GM12878 (cell line): ENCODE results near the gene SRF. TPM values are rescaled to one million over a fixed set of nuclear protein-coding genes. Genes with fewer than 3 reads are reported as not detected.

Experiments used
- ATAC-seq: fragments of 200-7000 bp; cut with Tn5 transposase; 3 replicates; pipeline ENCODE4 v1.9.1; 2020; ENCODE audit warnings: mild to moderate bottlenecking, moderate library complexity
- BruUV-seq: library from RNA; stranded (reverse); fragments of 400-500 nt; replicated peaks from 2 replicates; lab custom pipeline; 2021; lab: Mats Ljungman, UMichigan
- CTCF ChIA-PET: fragments of 300-600 bp; sonication (Branson Sonifier 250); formaldehyde crosslinking; extraction: SDS; loops from one replicate; lab custom pipeline; 2021; ENCODE audit warnings: inconsistent platforms; lab: Yijun Ruan, JAX
- POLR2A ChIA-PET: fragments of 350-600 bp; formaldehyde crosslinking; extraction: SDS; loops from one replicate; lab custom pipeline; 2021; ENCODE audit warnings: inconsistent platforms; lab: Charles Lee
- RAD21 ChIA-PET: fragments of 300-600 bp; sonication (Branson Sonifier 250); formaldehyde crosslinking; loops from one replicate; lab custom pipeline; 2023; ENCODE audit warnings: antibody characterized with exemption; ENCODE audit not compliant: unreplicated experiment; lab: Charles Lee
- SMC1A ChIA-PET: fragments of 300-600 bp; sonication (Branson Sonifier 250); formaldehyde crosslinking; loops from one replicate; lab custom pipeline; 2023; ENCODE audit not compliant: unreplicated experiment, uncharacterized antibody; lab: Charles Lee
- DNase-seq: peaks from one replicate; pipeline ENCODE4 v3.0.0-alpha.2; 2011; ENCODE audit warnings: low read depth, low spot score
- FAIRE-seq: peaks from 3 replicates; lab custom pipeline; 2011; peaks lifted over from hg19 to GRCh38; lab: Jason Lieb, UNC
- H2AFZ ChIP-seq: 2 replicates; pipeline ENCODE4 v1.6.0; 2011; ENCODE audit warnings: low read depth, low read length, control low read depth; ENCODE audit not compliant: control insufficient read depth
- H3K27ac ChIP-seq: 2 replicates; pipeline ENCODE4 v1.5.1; 2011; ENCODE audit warnings: control low read depth; ENCODE audit not compliant: control insufficient read depth, insufficient read depth
- H3K27me3 ChIP-seq, 2 experiments: replicated peaks in 1 of 2; 2 replicates each; pipeline versions ENCODE4 v1.6.0 to v1.6.1; 2011; ENCODE audit warnings: low read length in 1 of 2; ENCODE audit not compliant: control insufficient read depth in 2 of 2, insufficient read depth in 2 of 2
- H3K36me3 ChIP-seq, 2 experiments: 2 replicates each; pipeline ENCODE4 v1.5.1; 2011; ENCODE audit warnings: low read length in 1 of 2; ENCODE audit not compliant: control insufficient read depth in 2 of 2, insufficient read depth in 2 of 2
- H3K4me1 ChIP-seq: 2 replicates; pipeline ENCODE4 v1.6.1; 2011; ENCODE audit warnings: mild to moderate bottlenecking, low read length, moderate library complexity, mixed read lengths; ENCODE audit not compliant: control insufficient read depth, insufficient read depth
- H3K4me2 ChIP-seq: 2 replicates; pipeline ENCODE4 v1.6.0; 2011; ENCODE audit warnings: control low read depth; ENCODE audit not compliant: control insufficient read depth, insufficient read depth
- H3K4me3 ChIP-seq: fragments of 200-600 bp; sonication (generic); 2 replicates; pipeline ENCODE4 v1.5.1; 2016
- H3K79me2 ChIP-seq: 2 replicates; pipeline ENCODE4 v1.6.0; 2011; ENCODE audit warnings: low read length; ENCODE audit not compliant: control insufficient read depth, insufficient read depth
- H3K9ac ChIP-seq: 2 replicates; pipeline ENCODE4 v1.8.0; 2011; ENCODE audit warnings: low read length, control low read depth, mixed read lengths; ENCODE audit not compliant: control insufficient read depth, insufficient read depth
- H3K9me3 ChIP-seq: replicated peaks from 3 replicates; pipeline ENCODE4 v1.5.1; 2011; ENCODE audit warnings: mild to moderate bottlenecking, low read length; ENCODE audit not compliant: control insufficient read depth, insufficient read depth
- H4K20me1 ChIP-seq: 2 replicates; pipeline ENCODE4 v1.6.0; 2011; ENCODE audit not compliant: control insufficient read depth, insufficient read depth
- BMI1 ChIP-seq: fragments of 450-650 bp; IDR thresholded peaks from 2 replicates; pipeline ENCODE4 v1.6.1; 2016; ENCODE audit warnings: mild to moderate bottlenecking, moderate library complexity, borderline replicate concordance
- IRF4 ChIP-seq: IDR thresholded peaks from 2 replicates; pipeline ENCODE4 v1.6.1; 2011; ENCODE audit warnings: low read depth, low read length
- IRF5 ChIP-seq: fragments of 450-650 bp; IDR thresholded peaks from 2 replicates; pipeline ENCODE4 v1.6.1; 2017; ENCODE audit warnings: borderline replicate concordance
- KDM1A ChIP-seq: fragments of 200-600 bp; sonication (generic); IDR thresholded peaks from 2 replicates; pipeline ENCODE4 v1.6.1; 2016; ENCODE audit warnings: borderline replicate concordance
- LARP7 ChIP-seq: fragments of 450-650 bp; IDR thresholded peaks from 2 replicates; pipeline ENCODE4 v1.6.1; 2017; ENCODE audit warnings: mild to moderate bottlenecking
- MEF2A ChIP-seq: IDR thresholded peaks from 2 replicates; pipeline ENCODE4 v1.6.1; 2011; ENCODE audit warnings: low read depth, mild to moderate bottlenecking, low read length, moderate library complexity; ENCODE audit not compliant: insufficient read depth
- MTA3 ChIP-seq: IDR thresholded peaks from 2 replicates; pipeline ENCODE4 v1.6.1; 2012; ENCODE audit warnings: low read length, inconsistent platforms, borderline replicate concordance
- MYC ChIP-seq: IDR thresholded peaks from 2 replicates; pipeline ENCODE4 v1.6.1; 2011; ENCODE audit warnings: mild to moderate bottlenecking, low read length, moderate library complexity, inconsistent platforms; ENCODE audit not compliant: insufficient read depth, insufficient replicate concordance, insufficient read length, severe bottlenecking
- NFXL1 ChIP-seq: fragments of 450-650 bp; IDR thresholded peaks from 2 replicates; pipeline ENCODE4 v1.6.1; 2017; ENCODE audit warnings: antibody characterized with exemption, mild to moderate bottlenecking, borderline replicate concordance
- NRF1 ChIP-seq: conservative IDR thresholded peaks from 2 replicates; pipeline ENCODE4 v1.6.1; 2011; ENCODE audit warnings: mild to moderate bottlenecking, low read depth, low read length, improper control_type of control experiment
- TCF7 ChIP-seq: IDR thresholded peaks from 2 replicates; pipeline ENCODE4 v1.6.1; 2014; ENCODE audit warnings: antibody characterized with exemption, borderline replicate concordance
- ZBTB4 ChIP-seq: fragments of 450-650 bp; formaldehyde crosslinking; IDR thresholded peaks from 2 replicates; pipeline ENCODE4 v1.4.0; 2022; ENCODE audit warnings: mild to moderate bottlenecking, moderate library complexity
- WGBS: methylation state at CpG from one replicate; pipeline ENCODE4 v1.1.6; 2016; ENCODE audit warnings: low lambda C conversion rate; ENCODE audit not compliant: insufficient replicate concordance, insufficient coverage; ENCODE audit errors: missing lambda C conversion rate; 5-methylcytosine and 5-hydroxymethylcytosine counted together
- in situ Hi-C: fragments of 300-500 bp; cut with MboI; formaldehyde crosslinking; loops from 9 replicates; pipeline ENCODE4 v1.14.3; 2018; ENCODE audit warnings: mixed read lengths
- intact Hi-C: fragments of 100-400 bp; cut with micrococcal nuclease; formaldehyde crosslinking; loops from one replicate; pipeline ENCODE4 v1.14.2; 2022; ENCODE audit not compliant: unreplicated experiment
- polyA plus RNA-seq, 11 experiments: library from polyadenylated mRNA; depleted of rRNA in 4 of 11; unstranded in 6 of 11; stranded (reverse) in 5 of 11; fragments of >200 nt; fragmentation: Nextera tagmentation in 4 of 11; fragmentation: Illumina TruSeq in 1 of 11; extraction: Ambion mirVana in 4 of 11; extraction: Trizol in 1 of 11; gene quantifications; 1 replicate in 1 of 11; 2 replicates in 10 of 11; pipeline versions ENCODE4 v1.2.1 to v1.2.3, GENCODE V29; 2011 to 2016; ENCODE audit warnings: inconsistent platforms in 2 of 11, missing spikeins in 2 of 11, low read depth in 1 of 11
- total RNA-seq, 4 experiments: library from RNA; depleted of rRNA in 3 of 4; stranded (reverse); fragments of >200 nt in 3 of 4; fragmentation: Illumina TruSeq in 1 of 4; extraction: Trizol in 1 of 4; gene quantifications; 2 replicates each; pipeline versions ENCODE4 v1.2.1 to v1.2.3, GENCODE V29; 2013 to 2021

Gene SRF
- total and polyA plus RNA-seq, 10 of the 15 experiments (the other 5 are each of a cell fraction or from before 2014, with no cell fraction given): 2.3 to 56.3 (median 28.2) TPM

- ChIA-PET CTCF (no interaction called here), POLR2A (no interaction called here)
These were observed 32.6 kb downstream of the SRF start for GRCh38 chr6:43203718-43204095.

More at GRCh38 chr6:43203718-43204095, 32.6 kb downstream of the SRF start:
- ATAC-seq: no peak
- 91% methylated on average over 8 of the region's 8 CpGs for WGBS
- H3K36me3 ChIP-seq: peaks cover 0 to 5% of the 10 kb centered on the region in 2 experiments; a peak in 1 of 4 replicates
- H3K9me3 ChIP-seq: no peaks in the 10 kb centered on the region
- no peak overlapping the region for H3K4me3 ChIP-seq
- no peaks in the 10 kb centered on the region for H3K27me3 ChIP-seq
- no peak for FAIRE-seq
- no TSS peak for BruUV-seq
- H3K4me1 ChIP-seq: no peaks in the 10 kb centered on the region
- no peak for DNase-seq
- no peak for TF ChIP-seq KDM1A
- no peak for TF ChIP-seq LARP7
- TF ChIP-seq IRF4: no peak
- no peak for TF ChIP-seq MYC
- TF ChIP-seq NFXL1: no peak
- no peak for TF ChIP-seq BMI1
- no peak for TF ChIP-seq MEF2A
- no peak for TF ChIP-seq MTA3
- no peak for TF ChIP-seq NRF1
- TF ChIP-seq IRF5: no peak
- TF ChIP-seq TCF7: no peak
- no peak for TF ChIP-seq ZBTB4 (CRISPR knock-in tag)
- H4K20me1 ChIP-seq: no peaks in the 10 kb centered on the region
- no peak overlapping the region for H3K9ac ChIP-seq
- SMC1A ChIA-PET: no interaction called here
- H3K79me2 ChIP-seq: no peaks in the 10 kb centered on the region
- intact Hi-C loops: no loop called here
- no peak overlapping the region for H3K27ac ChIP-seq
- H3K4me2 ChIP-seq: no peak overlapping the region
- no peak overlapping the region for H2AFZ ChIP-seq
- RAD21 ChIA-PET: no interaction called here
- in situ Hi-C loops: no loop called here
